Liver (tissue), 9 donors: ENCODE measurements around the gene SASH1. TPM values are rescaled to one million over a fixed set of nuclear protein-coding genes. Genes with fewer than 3 reads are reported as not detected.

Experiments used
- DNase-seq: peaks from one replicate; pipeline ENCODE4 v3.0.0-alpha.2; 2017; ENCODE audit warnings: low spot score
- H3K27ac ChIP-seq, 2 donors: one replicate each; pipeline ENCODE4 v1.7.0; 2013; ENCODE audit warnings: inconsistent platforms in 2 of 2, low read length in 2 of 2, control low read depth in 1 of 2, low read depth in 1 of 2, mild to moderate bottlenecking in 1 of 2
- H3K27me3 ChIP-seq, 4 donors: one replicate each; pipeline versions ENCODE4 v1.6.1 to v1.7.0; 2013; ENCODE audit warnings: low read length in 3 of 4, inconsistent platforms in 1 of 4, mild to moderate bottlenecking in 1 of 4, moderate library complexity in 1 of 4; ENCODE audit not compliant: control insufficient read depth in 4 of 4, insufficient read depth in 4 of 4
- H3K36me3 ChIP-seq, 4 donors: one replicate each; pipeline versions ENCODE4 v1.6.1 to v1.7.0; 2013; ENCODE audit warnings: low read length in 3 of 4, mild to moderate bottlenecking in 3 of 4, low read depth in 1 of 4, moderate library complexity in 1 of 4; ENCODE audit not compliant: control insufficient read depth in 4 of 4, insufficient read depth in 3 of 4
- H3K4me1 ChIP-seq, 4 donors: one replicate each; pipeline versions ENCODE4 v1.6.1 to v1.7.0; 2013; ENCODE audit warnings: low read length in 3 of 4, mild to moderate bottlenecking in 3 of 4, moderate library complexity in 1 of 4; ENCODE audit not compliant: control insufficient read depth in 4 of 4, insufficient read depth in 4 of 4
- H3K4me3 ChIP-seq, 3 donors: one replicate each; pipeline versions ENCODE4 v1.6.1 to v1.7.0; 2013; ENCODE audit warnings: low read length in 3 of 3, control low read depth in 1 of 3, low read depth in 1 of 3, mild to moderate bottlenecking in 1 of 3
- H3K9ac ChIP-seq, 2 donors: one replicate each; pipeline ENCODE4 v1.7.0; 2013; ENCODE audit warnings: low read length in 2 of 2, mild to moderate bottlenecking in 2 of 2, moderate library complexity in 2 of 2, control low read depth in 1 of 2, low read depth in 1 of 2
- H3K9me3 ChIP-seq, 4 donors: one replicate each; pipeline versions ENCODE4 v1.6.1 to v1.7.0; 2013; ENCODE audit warnings: low read length in 3 of 4; ENCODE audit not compliant: control insufficient read depth in 4 of 4
- ATF3 ChIP-seq: IDR thresholded peaks from 2 replicates; pipeline ENCODE4 v1.6.1; 2016; ENCODE audit warnings: antibody characterized with exemption
- CTCF ChIP-seq: fragments of 150-350 bp; IDR thresholded peaks from 2 replicates; pipeline ENCODE4 v1.5.1; 2017; ENCODE audit warnings: improper control_type of control experiment, low read depth, low read length; ENCODE audit not compliant: missing input control
- FOXA1 ChIP-seq: IDR thresholded peaks from 2 replicates; pipeline ENCODE4 v1.6.1; 2016; ENCODE audit warnings: antibody characterized with exemption
- FOXA2 ChIP-seq: IDR thresholded peaks from 2 replicates; pipeline ENCODE4 v1.6.1; 2016; ENCODE audit warnings: antibody characterized with exemption
- GABPA ChIP-seq, 2 donors: IDR thresholded peaks in 1 of 2; conservative IDR thresholded peaks in 1 of 2; 2 replicates each; pipeline ENCODE4 v1.6.1; 2016; ENCODE audit warnings: antibody characterized with exemption in 2 of 2, mild to moderate bottlenecking in 1 of 2, moderate library complexity in 1 of 2
- HNF4A ChIP-seq, 2 donors: conservative IDR thresholded peaks; 2 replicates each; pipeline ENCODE4 v1.6.1; 2016; ENCODE audit warnings: antibody characterized with exemption in 2 of 2, mild to moderate bottlenecking in 2 of 2
- HNF4G ChIP-seq: IDR thresholded peaks from 2 replicates; pipeline ENCODE4 v1.6.1; 2016; ENCODE audit warnings: antibody characterized with exemption
- JUND ChIP-seq, 2 donors: IDR thresholded peaks; 2 replicates each; pipeline ENCODE4 v1.6.1; 2016; ENCODE audit warnings: antibody characterized with exemption in 2 of 2
- MAX ChIP-seq: IDR thresholded peaks from 2 replicates; pipeline ENCODE4 v1.6.1; 2016; ENCODE audit warnings: antibody characterized with exemption
- NR2F2 ChIP-seq: IDR thresholded peaks from 2 replicates; pipeline ENCODE4 v1.6.1; 2016; ENCODE audit warnings: antibody characterized with exemption
- RAD21 ChIP-seq, 2 donors: IDR thresholded peaks; 2 replicates each; pipeline ENCODE4 v1.6.1; 2016; ENCODE audit warnings: antibody characterized with exemption in 2 of 2, mild to moderate bottlenecking in 2 of 2
- SP1 ChIP-seq: IDR thresholded peaks from 2 replicates; pipeline ENCODE4 v1.6.1; 2018; ENCODE audit warnings: antibody characterized with exemption, mild to moderate bottlenecking
- TAF1 ChIP-seq: conservative IDR thresholded peaks from 2 replicates; pipeline ENCODE4 v1.6.1; 2016; ENCODE audit warnings: antibody characterized with exemption, mild to moderate bottlenecking
- YY1 ChIP-seq: IDR thresholded peaks from 2 replicates; pipeline ENCODE4 v1.6.1; 2016; ENCODE audit warnings: antibody characterized with exemption, mild to moderate bottlenecking
- ZBTB33 ChIP-seq: IDR thresholded peaks from 2 replicates; pipeline ENCODE4 v1.6.1; 2016; ENCODE audit warnings: antibody characterized with exemption
- WGBS: extraction: QIAGEN DNeasy Blood & Tissue Kit; methylation state at CpG from one replicate; pipeline ENCODE4 v1.1.7; 2013; 5-methylcytosine and 5-hydroxymethylcytosine counted together
- polyA plus RNA-seq, 2 donors: library from polyadenylated mRNA; stranded (reverse) in 1 of 2; unstranded in 1 of 2; fragments of 200-250 nt in 1 of 2; fragments of >200 nt in 1 of 2; fragmentation: Nextera tagmentation in 1 of 2; extraction: Ambion mirVana in 1 of 2; gene quantifications; one replicate each; pipeline versions ENCODE4 v1.2.1 to v1.2.3, GENCODE V29; 2013 to 2015
- total RNA-seq, 2 donors: library from RNA; depleted of rRNA; stranded (reverse); fragments of >200 nt; gene quantifications; one replicate each; pipeline ENCODE4 v1.2.3, GENCODE V29; 2014
- donor health status: healthy.
- donor health status: healthy.
- donor health status: healthy.
- donor health status: healthy.
- donor health status: healthy.

The SASH1 gene
- total and polyA plus RNA-seq, 4 donors: 3.5 to 16.4 (median 7.6) TPM

GRCh38 chr6:148595550-148595949 lies 252.9 kb downstream of the SASH1 start:
- no peak overlapping the region for H3K4me3 ChIP-seq
- no peak overlapping the region for H3K9ac ChIP-seq
- no peak for DNase-seq
- H3K27me3 ChIP-seq: no peaks in the 10 kb centered on the region
- H3K4me1 ChIP-seq: no peaks in the 10 kb centered on the region
- WGBS: 88% methylated on average over 6 of the region's 6 CpGs
- TF ChIP-seq NR2F2 (no peak), SP1 (no peak), MAX (no peak), CTCF (no peak), FOXA1 (no peak), RAD21 (IDR thresholded peaks at IDR 0.05) (no peak), ZBTB33 (no peak), TAF1 (no peak), FOXA2 (no peak), HNF4G (no peak), HNF4A (conservative IDR thresholded peaks at IDR 0.05) (no peak), ATF3 (no peak)
- H3K36me3 ChIP-seq: no peaks in the 10 kb centered on the region
- H3K9me3 ChIP-seq: no peaks in the 10 kb centered on the region
- H3K27ac ChIP-seq: no peak overlapping the region

- Histone ChIP-seq H3K27me3 (no peaks in the 10 kb centered on the region), H3K4me1 (no peaks in the 10 kb centered on the region), H3K4me3 (no peak overlapping the region), H3K36me3 (no peaks in the 10 kb centered on the region), H3K27ac (no peak overlapping the region), H3K9me3 (no peaks in the 10 kb centered on the region), H3K9ac (no peak overlapping the region)
- no peak for DNase-seq
- TF ChIP-seq GABPA (IDR thresholded peaks at IDR 0.05 in 1 of 2, conservative IDR thresholded peaks at IDR 0.05 in 1 of 2): no peak
- no peak for TF ChIP-seq JUND (IDR thresholded peaks at IDR 0.05)
- no peak for TF ChIP-seq NR2F2
- no peak for TF ChIP-seq HNF4A (conservative IDR thresholded peaks at IDR 0.05)
- no peak for TF ChIP-seq CTCF
- no peak for TF ChIP-seq MAX
- TF ChIP-seq ATF3: no peak
- no peak for TF ChIP-seq FOXA2
- TF ChIP-seq YY1: no peak
- WGBS: 85% methylated on average over 3 of the region's 3 CpGs
Observed at GRCh38 chr6:148596891-148597455, 254.3 kb downstream of the SASH1 start.
